Colonic mucosa (tissue), 4 donors: ENCODE results near the gene CCNB2. TPM values are rescaled to one million over a fixed set of nuclear protein-coding genes. Genes with fewer than 3 reads are reported as not detected.
A peak's percentile ranks its signal among the peaks of the same experiment; 100 is the strongest.

Source experiments
- DNase-seq: peaks from one replicate; pipeline ENCODE4 v3.0.0-alpha.2; 2020
- H3K27ac ChIP-seq: fragments of 200-600 bp; one replicate; pipeline ENCODE4 v1.8.0; 2021
- H3K27me3 ChIP-seq: fragments of 200-600 bp; one replicate; pipeline ENCODE4 v1.8.0; 2021
- H3K36me3 ChIP-seq: fragments of 200-600 bp; one replicate; pipeline ENCODE4 v1.8.0; 2021
- H3K4me1 ChIP-seq: fragments of 200-600 bp; one replicate; pipeline ENCODE4 v1.8.0; 2021; ENCODE audit warnings: mild to moderate bottlenecking
- H3K4me3 ChIP-seq: fragments of 200-600 bp; one replicate; pipeline ENCODE4 v1.8.0; 2021
- H3K9ac ChIP-seq, 2 donors: one replicate each; pipeline ENCODE4 v1.7.0; 2013; ENCODE audit warnings: control low read depth in 2 of 2, low read depth in 2 of 2, low read length in 2 of 2
- H3K9me3 ChIP-seq: fragments of 200-600 bp; one replicate; pipeline ENCODE4 v1.8.0; 2021
- CTCF ChIP-seq: fragments of 200-600 bp; IDR thresholded peaks from one replicate; pipeline ENCODE4 v1.8.0; 2022; ENCODE audit warnings: antibody characterized with exemption, mild to moderate bottlenecking
- intact Hi-C: fragments of 100-400 bp; cut with DNase I; formaldehyde crosslinking; loops from one replicate; pipeline ENCODE4 v1.14.1; 2022
- total RNA-seq, 2 donors: library from RNA; stranded (reverse); fragmentation: NEBNext Ultra II Directional in 1 of 2; extraction: Animal tissue kit (Norgen Biotek cat#: 25700) in 1 of 2; gene quantifications; one replicate each; pipeline ENCODE4 v1.2.1, GENCODE V29; 2021
- donor health status: healthy.
- donor health status: DM: no; HTN: no; CAD: no.
- donor health status: DM: no; HTN: no; CAD: no.

Gene CCNB2
- total RNA-seq, 2 donors from 2014 or later, result 22.7 to 64.0 TPM

GRCh38 chr15:59131969-59132562 is 27.1 kb downstream of the CCNB2 start:
- TF ChIP-seq CTCF, result no peak
- Histone ChIP-seq H3K36me3 (no peaks in the 10 kb centered on the region), H3K27ac (peak overlapping the region; percentile 80), H3K4me3 (no peak overlapping the region), H3K27me3 (no peaks in the 10 kb centered on the region), H3K4me1 (peaks cover 8% of the 10 kb centered on the region), H3K9ac (peak overlapping the region in 1 of 2 donors; percentile 58), H3K9me3 (no peaks in the 10 kb centered on the region)
- intact Hi-C loops, result no loop called here
- DNase-seq, result peak; percentile 51

GRCh38 chr15:59133929-59134427 is 29.0 kb downstream of the CCNB2 start:
- TF ChIP-seq CTCF, result no peak
- Histone ChIP-seq H3K27ac (no peak overlapping the region), H3K9me3 (no peaks in the 10 kb centered on the region), H3K4me3 (no peak overlapping the region), H3K4me1 (peaks cover 8% of the 10 kb centered on the region), H3K9ac (no peak overlapping the region), H3K36me3 (no peaks in the 10 kb centered on the region), H3K27me3 (no peaks in the 10 kb centered on the region)
- intact Hi-C loops, result no loop called here
- no peak for DNase-seq

GRCh38 chr15:59137566-59137965 is 32.6 kb downstream of the CCNB2 start:
- Histone ChIP-seq H3K27ac (no peak overlapping the region), H3K4me3 (no peak overlapping the region), H3K27me3 (no peaks in the 10 kb centered on the region), H3K9ac (no peak overlapping the region), H3K36me3 (no peaks in the 10 kb centered on the region), H3K9me3 (no peaks in the 10 kb centered on the region), H3K4me1 (no peaks in the 10 kb centered on the region)
- intact Hi-C loops, result no loop called here
- TF ChIP-seq CTCF, result no peak
- no peak for DNase-seq

GRCh38 chr15:59138243-59138642 is 33.3 kb downstream of the CCNB2 start:
- intact Hi-C loops, result no loop called here
- Histone ChIP-seq H3K36me3 (no peaks in the 10 kb centered on the region), H3K9ac (no peak overlapping the region), H3K9me3 (no peaks in the 10 kb centered on the region), H3K27ac (no peak overlapping the region), H3K4me1 (no peaks in the 10 kb centered on the region), H3K4me3 (no peak overlapping the region), H3K27me3 (no peaks in the 10 kb centered on the region)
- peak; percentile 48 for DNase-seq
- peak; percentile 57 for TF ChIP-seq CTCF

GRCh38 chr15:59140422-59141226 is 35.7 kb downstream of the CCNB2 start:
- intact Hi-C loops, result no loop called here
- Histone ChIP-seq H3K4me1 (no peaks in the 10 kb centered on the region), H3K4me3 (no peak overlapping the region), H3K27me3 (no peaks in the 10 kb centered on the region), H3K9ac (no peak overlapping the region), H3K36me3 (no peaks in the 10 kb centered on the region), H3K27ac (no peak overlapping the region), H3K9me3 (no peaks in the 10 kb centered on the region)
- TF ChIP-seq CTCF, result no peak
- peak; percentile 71 for DNase-seq
